OCI-LY7 (cell line): Measurements from ENCODE around the gene LITAFD. TPM values are rescaled to one million over a fixed set of nuclear protein-coding genes. Genes with fewer than 3 reads are reported as not detected.

ENCODE experiments used
- BruUV-seq: library from RNA; stranded (reverse); fragments of 400-500 nt; replicated peaks from 2 replicates; lab custom pipeline; 2021; lab: Mats Ljungman, UMichigan
- CTCF ChIA-PET: fragments of 300-600 bp; sonication (Branson Sonifier 250); formaldehyde crosslinking; loops from one replicate; lab custom pipeline; 2022; ENCODE audit warnings: antibody characterized with exemption; ENCODE audit not compliant: unreplicated experiment; lab: Charles Lee
- POLR2A ChIA-PET: fragments of 300-600 bp; sonication (Branson Sonifier 250); formaldehyde crosslinking; loops from one replicate; lab custom pipeline; 2022; ENCODE audit warnings: antibody characterized with exemption; lab: Charles Lee
- DNase-seq: peaks from one replicate; pipeline ENCODE4 v3.0.0-alpha.2; 2015; ENCODE audit warnings: low spot score
- H2AFZ ChIP-seq: fragments of 200-600 bp; sonication (generic), shearing (Covaris generic); 2 replicates; pipeline ENCODE4 v1.6.1; 2014; ENCODE audit warnings: mild to moderate bottlenecking, antibody characterized with exemption, low read length, moderate library complexity
- H3K27ac ChIP-seq: fragments of 200-600 bp; sonication (generic); 2 replicates; pipeline ENCODE4 v1.5.1; 2014; ENCODE audit warnings: mixed run types, low read depth, mild to moderate bottlenecking, moderate library complexity, low read length, inconsistent platforms; ENCODE audit not compliant: poor library complexity, severe bottlenecking
- H3K36me3 ChIP-seq: fragments of 200-600 bp; sonication (generic); 2 replicates; pipeline ENCODE4 v1.6.1; 2014; ENCODE audit warnings: mild to moderate bottlenecking, antibody characterized with exemption, low read length, moderate library complexity, mixed read lengths; ENCODE audit not compliant: insufficient read depth
- H3K4me1 ChIP-seq: fragments of 200-600 bp; sonication (generic); 2 replicates; pipeline ENCODE4 v1.5.1; 2014; ENCODE audit warnings: mild to moderate bottlenecking, low read length; ENCODE audit not compliant: insufficient read depth, poor library complexity, severe bottlenecking
- H3K4me2 ChIP-seq: fragments of 200-600 bp; sonication (generic); 2 replicates; pipeline ENCODE4 v1.6.1; 2014; ENCODE audit warnings: mild to moderate bottlenecking, low read length
- H3K4me3 ChIP-seq: fragments of 200-600 bp; sonication (generic); 2 replicates; pipeline ENCODE4 v1.5.1; 2014; ENCODE audit warnings: mild to moderate bottlenecking, low read depth, low read length; ENCODE audit not compliant: poor library complexity, severe bottlenecking
- H3K79me2 ChIP-seq: fragments of 200-600 bp; sonication (generic); 2 replicates; pipeline ENCODE4 v1.6.1; 2016; ENCODE audit warnings: low read depth, mild to moderate bottlenecking, low read length, moderate library complexity, mixed read lengths; ENCODE audit not compliant: insufficient read depth
- H3K9me2 ChIP-seq: fragments of 200-600 bp; sonication (generic); 2 replicates; pipeline ENCODE4 v1.6.1; 2016; ENCODE audit warnings: mild to moderate bottlenecking, low read length, mixed read lengths; ENCODE audit not compliant: insufficient read depth
- H3K9me3 ChIP-seq: fragments of 200-600 bp; sonication (generic); 2 replicates; pipeline ENCODE4 v1.6.1; 2014; ENCODE audit warnings: mild to moderate bottlenecking, mixed run types, low read length, mixed read lengths
- H4K20me1 ChIP-seq: fragments of 200-600 bp; sonication (generic); 2 replicates; pipeline ENCODE4 v1.6.1; 2014; ENCODE audit warnings: mild to moderate bottlenecking, antibody characterized with exemption, low read length, moderate library complexity, mixed read lengths; ENCODE audit not compliant: insufficient read depth
- EZH2phosphoT487 ChIP-seq: fragments of 200-600 bp; sonication (generic); IDR thresholded peaks from 2 replicates; pipeline ENCODE4 v1.6.1; 2018; ENCODE audit warnings: low read depth, borderline replicate concordance, mild to moderate bottlenecking, mixed run types, antibody characterized with exemption, low read length, moderate library complexity, mixed read lengths
- intact Hi-C: fragments of 100-400 bp; cut with micrococcal nuclease; formaldehyde crosslinking; loops from one replicate; pipeline ENCODE4 v1.10.0; 2022; ENCODE audit not compliant: unreplicated experiment
- total RNA-seq, 2 experiments: library from RNA; depleted of rRNA in 1 of 2; stranded (reverse); fragments of >200 nt in 1 of 2; shearing (Covaris generic) in 1 of 2; gene quantifications; 2 replicates each; pipeline ENCODE4 v1.2.3, GENCODE V29; 2014 to 2022
- TF ChIP-seq, protein P1 (sequence below): fragments of 200-600 bp; sonication (generic); conservative IDR thresholded peaks from 2 replicates; pipeline ENCODE4 v1.5.1; 2014; ENCODE audit warnings: mild to moderate bottlenecking, antibody characterized with exemption, low read length, moderate library complexity, mixed read lengths

Gene LITAFD
- total RNA-seq, 2 experiments from 2014 or later = not detected

- peaks cover 81% of the 10 kb centered on the region for H3K79me2 ChIP-seq
- no peaks in the 10 kb centered on the region for H3K9me2 ChIP-seq
- H3K9me3 ChIP-seq = no peaks in the 10 kb centered on the region
- POLR2A ChIA-PET = interaction anchor here (1.1 kb wide), 1 partner anchor 11 kb away, joined by 5 read pairs; no protein-coding TSS in a partner anchor
- DNase-seq = no peak
- no peak overlapping the region for H2AFZ ChIP-seq
- TF ChIP-seq, protein P1, sequence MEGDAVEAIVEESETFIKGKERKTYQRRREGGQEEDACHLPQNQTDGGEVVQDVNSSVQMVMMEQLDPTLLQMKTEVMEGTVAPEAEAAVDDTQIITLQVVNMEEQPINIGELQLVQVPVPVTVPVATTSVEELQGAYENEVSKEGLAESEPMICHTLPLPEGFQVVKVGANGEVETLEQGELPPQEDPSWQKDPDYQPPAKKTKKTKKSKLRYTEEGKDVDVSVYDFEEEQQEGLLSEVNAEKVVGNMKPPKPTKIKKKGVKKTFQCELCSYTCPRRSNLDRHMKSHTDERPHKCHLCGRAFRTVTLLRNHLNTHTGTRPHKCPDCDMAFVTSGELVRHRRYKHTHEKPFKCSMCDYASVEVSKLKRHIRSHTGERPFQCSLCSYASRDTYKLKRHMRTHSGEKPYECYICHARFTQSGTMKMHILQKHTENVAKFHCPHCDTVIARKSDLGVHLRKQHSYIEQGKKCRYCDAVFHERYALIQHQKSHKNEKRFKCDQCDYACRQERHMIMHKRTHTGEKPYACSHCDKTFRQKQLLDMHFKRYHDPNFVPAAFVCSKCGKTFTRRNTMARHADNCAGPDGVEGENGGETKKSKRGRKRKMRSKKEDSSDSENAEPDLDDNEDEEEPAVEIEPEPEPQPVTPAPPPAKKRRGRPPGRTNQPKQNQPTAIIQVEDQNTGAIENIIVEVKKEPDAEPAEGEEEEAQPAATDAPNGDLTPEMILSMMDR = no peak
- TF ChIP-seq EZH2phosphoT487 = no peak
- H3K4me3 ChIP-seq = no peak overlapping the region
- H4K20me1 ChIP-seq = peaks cover 31% of the 10 kb centered on the region
- H3K36me3 ChIP-seq = peaks cover 81% of the 10 kb centered on the region
- intact Hi-C loops = no loop called here
- no peak overlapping the region for H3K4me2 ChIP-seq
- H3K4me1 ChIP-seq = peaks cover 40% of the 10 kb centered on the region
- no peak overlapping the region for H3K27ac ChIP-seq
- no TSS peak for BruUV-seq
- CTCF ChIA-PET = no interaction called here
These were observed 19.6 kb upstream of the LITAFD start for GRCh38 chr16:8862309-8863130.

DNA sequence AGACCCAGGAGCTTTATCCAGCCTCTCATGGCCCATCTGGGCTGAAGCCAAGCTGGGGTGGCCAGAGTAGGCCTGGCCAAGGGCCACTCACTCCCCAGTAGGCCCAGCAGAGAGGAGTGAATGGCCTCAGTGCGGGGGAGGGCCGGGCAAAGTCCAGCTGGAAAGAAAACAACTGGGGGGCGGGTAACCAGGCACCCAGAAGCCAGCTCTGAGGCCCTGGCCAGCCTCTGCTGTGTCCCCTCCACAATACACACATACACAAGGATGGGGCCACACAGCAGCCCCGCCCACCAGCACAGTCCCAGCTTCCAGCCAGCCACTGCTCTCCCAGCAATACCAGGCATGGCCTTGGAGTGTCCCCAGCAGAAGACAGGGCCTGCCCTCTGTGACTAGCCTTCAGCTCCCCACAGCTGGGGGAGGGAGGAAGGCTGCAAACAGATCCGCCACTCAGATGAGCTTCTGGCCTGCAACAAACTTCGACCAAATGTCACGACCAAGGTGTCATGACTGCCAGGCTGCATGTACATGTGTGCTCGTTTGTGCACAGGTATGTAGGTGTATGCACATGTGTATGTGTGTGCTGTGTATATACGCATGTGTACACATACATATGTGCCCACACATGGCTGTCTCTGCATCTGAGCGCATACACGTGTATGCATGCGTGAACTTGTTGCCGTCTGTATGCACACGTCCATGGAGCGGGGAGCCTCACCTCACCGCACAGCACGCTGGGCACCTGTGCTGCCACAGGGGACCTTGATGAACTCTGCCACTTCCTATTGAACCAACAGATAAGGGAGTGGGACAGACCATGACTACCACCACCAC, 18.3 kb upstream of the LITAFD start:
- H3K27ac ChIP-seq = no peak overlapping the region
- peaks cover 40% of the 10 kb centered on the region for H3K4me1 ChIP-seq
- H3K79me2 ChIP-seq = peaks cover 88% of the 10 kb centered on the region
- CTCF ChIA-PET = no interaction called here
- DNase-seq = no peak
- no peaks in the 10 kb centered on the region for H3K9me2 ChIP-seq
- intact Hi-C loops = no loop called here
- TF ChIP-seq, protein P1 = no peak
- no peak for TF ChIP-seq EZH2phosphoT487
- no peaks in the 10 kb centered on the region for H3K9me3 ChIP-seq
- peaks cover 70% of the 10 kb centered on the region for H3K36me3 ChIP-seq
- H3K4me2 ChIP-seq = no peak overlapping the region
- BruUV-seq = no TSS peak
- H2AFZ ChIP-seq = no peak overlapping the region
- no peak overlapping the region for H3K4me3 ChIP-seq
- POLR2A ChIA-PET = interaction anchor here (1.1 kb wide), 1 partner anchor 12 kb away, joined by 5 read pairs; no protein-coding TSS in a partner anchor
- peaks cover 31% of the 10 kb centered on the region for H4K20me1 ChIP-seq
